ENCODE data around the gene SLC9A5. TPM values are rescaled to one million over a fixed set of nuclear protein-coding genes. Genes with fewer than 3 reads are reported as not detected.

Gene SLC9A5
- total RNA-seq, 1 donor from 2014 or later = 17.2 TPM

DNA sequence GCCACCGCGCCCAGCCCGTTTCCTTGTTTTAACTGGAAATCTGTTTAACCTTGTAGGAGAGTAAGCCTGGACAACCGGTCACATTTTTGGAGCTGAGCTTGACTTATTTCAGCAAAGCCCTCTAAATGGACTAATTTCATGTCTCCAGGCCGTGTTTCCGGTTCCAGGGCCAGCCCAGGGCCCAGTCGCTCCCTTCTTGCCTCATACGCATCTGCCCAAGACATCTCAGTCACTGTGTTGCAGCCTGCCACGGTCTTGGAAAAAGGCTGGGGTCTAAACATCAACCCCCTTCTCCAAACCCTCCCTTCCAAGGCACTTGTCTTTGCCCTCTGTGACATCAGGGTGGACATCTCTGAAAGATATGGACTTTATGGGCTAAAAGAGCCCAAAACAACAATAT lies 49.5 kb downstream of the SLC9A5 start:
- TF ChIP-seq, protein P1, sequence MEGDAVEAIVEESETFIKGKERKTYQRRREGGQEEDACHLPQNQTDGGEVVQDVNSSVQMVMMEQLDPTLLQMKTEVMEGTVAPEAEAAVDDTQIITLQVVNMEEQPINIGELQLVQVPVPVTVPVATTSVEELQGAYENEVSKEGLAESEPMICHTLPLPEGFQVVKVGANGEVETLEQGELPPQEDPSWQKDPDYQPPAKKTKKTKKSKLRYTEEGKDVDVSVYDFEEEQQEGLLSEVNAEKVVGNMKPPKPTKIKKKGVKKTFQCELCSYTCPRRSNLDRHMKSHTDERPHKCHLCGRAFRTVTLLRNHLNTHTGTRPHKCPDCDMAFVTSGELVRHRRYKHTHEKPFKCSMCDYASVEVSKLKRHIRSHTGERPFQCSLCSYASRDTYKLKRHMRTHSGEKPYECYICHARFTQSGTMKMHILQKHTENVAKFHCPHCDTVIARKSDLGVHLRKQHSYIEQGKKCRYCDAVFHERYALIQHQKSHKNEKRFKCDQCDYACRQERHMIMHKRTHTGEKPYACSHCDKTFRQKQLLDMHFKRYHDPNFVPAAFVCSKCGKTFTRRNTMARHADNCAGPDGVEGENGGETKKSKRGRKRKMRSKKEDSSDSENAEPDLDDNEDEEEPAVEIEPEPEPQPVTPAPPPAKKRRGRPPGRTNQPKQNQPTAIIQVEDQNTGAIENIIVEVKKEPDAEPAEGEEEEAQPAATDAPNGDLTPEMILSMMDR (IDR thresholded peaks at IDR 0.05; ENCODE audit: unreplicated experiment) = no peak
- Mint-ChIP-seq H3K36me3 (ENCODE audit: low read depth, unreplicated experiment) (no peaks in the 10 kb centered on the region), H3K4me1 (ENCODE audit: unreplicated experiment) (no peaks in the 10 kb centered on the region), H3K27me3 (ENCODE audit: unreplicated experiment) (peaks cover under 1% of the 10 kb centered on the region), H3K27ac (ENCODE audit: unreplicated experiment) (no peak overlapping the region), H3K9me3 (ENCODE audit: unreplicated experiment) (no peaks in the 10 kb centered on the region), H3K4me3 (ENCODE audit: unreplicated experiment) (no peak overlapping the region)
- no peak for DNase-seq (ENCODE audit: low spot score)

DNA sequence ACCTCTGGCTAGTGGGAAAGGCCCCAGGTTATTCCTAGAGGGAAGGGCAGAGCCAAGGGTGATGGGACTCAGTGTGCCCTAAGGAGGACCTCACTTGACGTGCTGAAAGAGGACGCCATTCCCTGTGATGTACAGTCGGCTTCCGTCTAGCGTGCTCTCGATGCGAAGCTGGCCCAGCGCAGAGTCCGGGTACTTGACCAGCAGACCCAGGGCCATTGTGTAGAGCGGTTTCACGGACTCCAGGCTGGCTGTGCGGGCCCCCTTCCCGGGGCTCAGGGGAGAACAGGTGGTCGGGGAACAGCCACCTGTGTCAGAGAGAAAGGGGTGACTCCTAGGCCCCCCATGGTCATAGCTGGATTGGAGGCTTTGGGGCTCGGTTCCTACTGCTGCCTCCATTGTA lies 50.5 kb downstream of the SLC9A5 start:
- Mint-ChIP-seq H3K4me1 (ENCODE audit: unreplicated experiment) (no peaks in the 10 kb centered on the region), H3K9me3 (ENCODE audit: unreplicated experiment) (no peaks in the 10 kb centered on the region), H3K4me3 (ENCODE audit: unreplicated experiment) (no peak overlapping the region), H3K36me3 (ENCODE audit: low read depth, unreplicated experiment) (no peaks in the 10 kb centered on the region), H3K27me3 (ENCODE audit: unreplicated experiment) (no peaks in the 10 kb centered on the region), H3K27ac (ENCODE audit: unreplicated experiment) (no peak overlapping the region)
- no peak for DNase-seq (ENCODE audit: low spot score)
- TF ChIP-seq, protein P1 (IDR thresholded peaks at IDR 0.05; ENCODE audit: unreplicated experiment) = no peak

DNA sequence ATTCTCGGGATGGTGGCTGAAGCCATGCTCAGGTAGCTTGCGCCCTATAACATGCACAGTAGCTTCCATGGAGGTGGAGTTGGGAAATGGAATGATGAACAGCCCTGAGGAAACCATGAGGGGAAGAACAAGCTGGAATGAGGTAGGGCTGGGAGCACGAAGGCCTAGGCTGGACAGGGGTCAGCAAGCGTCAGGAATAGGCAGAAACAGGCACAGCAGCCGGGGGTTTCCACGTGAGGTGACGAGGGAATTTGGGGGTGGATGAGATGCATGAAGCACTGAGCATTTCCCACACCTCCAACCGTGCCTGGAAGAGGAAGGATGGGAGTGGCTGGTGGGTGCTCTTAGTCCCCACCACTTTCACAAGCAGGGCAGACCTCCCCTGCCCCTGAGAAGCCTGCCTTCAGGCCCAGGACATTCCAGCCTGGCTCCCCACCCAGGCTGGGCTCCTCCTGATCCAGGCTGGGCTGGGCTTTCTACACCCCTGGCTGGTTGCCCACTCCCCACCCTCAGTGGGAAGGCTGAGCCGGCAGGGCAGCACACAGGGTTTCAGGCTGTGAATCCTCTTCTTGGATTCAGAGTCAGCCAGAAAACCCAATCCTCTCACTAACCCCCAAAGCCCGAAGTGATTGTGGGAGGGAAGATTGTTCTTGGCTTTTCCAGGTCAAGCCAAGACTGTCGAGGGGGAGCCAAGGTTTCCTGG lies 52.5 kb downstream of the SLC9A5 start:
- Mint-ChIP-seq H3K27me3 (ENCODE audit: unreplicated experiment) (peaks cover under 1% of the 10 kb centered on the region), H3K4me1 (ENCODE audit: unreplicated experiment) (no peaks in the 10 kb centered on the region), H3K36me3 (ENCODE audit: low read depth, unreplicated experiment) (no peaks in the 10 kb centered on the region), H3K4me3 (ENCODE audit: unreplicated experiment) (no peak overlapping the region), H3K9me3 (ENCODE audit: unreplicated experiment) (no peaks in the 10 kb centered on the region), H3K27ac (ENCODE audit: unreplicated experiment) (peak overlapping the region; percentile 25)
- no peak for DNase-seq (ENCODE audit: low spot score)
- TF ChIP-seq, protein P1 (IDR thresholded peaks at IDR 0.05; ENCODE audit: unreplicated experiment) = no peak

DNA sequence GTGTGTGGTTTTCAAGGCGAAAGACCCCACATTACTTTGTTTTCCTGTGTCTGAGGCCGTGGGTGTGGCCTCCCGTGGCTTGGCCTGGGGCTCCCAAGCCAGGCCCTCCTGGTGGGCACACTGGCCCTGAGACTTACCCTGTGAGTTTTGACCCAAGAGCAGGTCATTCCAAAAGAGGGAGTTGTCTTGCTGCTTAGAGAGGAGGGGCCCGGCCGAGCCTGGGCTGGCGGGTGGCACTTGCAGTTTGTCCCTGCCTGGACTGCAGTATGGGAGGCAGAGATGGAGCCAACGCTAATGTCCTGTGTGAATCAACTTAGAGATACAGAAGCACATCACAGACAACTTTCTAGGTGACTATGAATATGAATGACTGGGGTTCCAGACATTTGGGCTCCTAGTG lies 53.3 kb downstream of the SLC9A5 start:
- H3K27ac Mint-ChIP-seq (ENCODE audit: unreplicated experiment) = no peak overlapping the region
- no peak for DNase-seq (ENCODE audit: low spot score)

DNA sequence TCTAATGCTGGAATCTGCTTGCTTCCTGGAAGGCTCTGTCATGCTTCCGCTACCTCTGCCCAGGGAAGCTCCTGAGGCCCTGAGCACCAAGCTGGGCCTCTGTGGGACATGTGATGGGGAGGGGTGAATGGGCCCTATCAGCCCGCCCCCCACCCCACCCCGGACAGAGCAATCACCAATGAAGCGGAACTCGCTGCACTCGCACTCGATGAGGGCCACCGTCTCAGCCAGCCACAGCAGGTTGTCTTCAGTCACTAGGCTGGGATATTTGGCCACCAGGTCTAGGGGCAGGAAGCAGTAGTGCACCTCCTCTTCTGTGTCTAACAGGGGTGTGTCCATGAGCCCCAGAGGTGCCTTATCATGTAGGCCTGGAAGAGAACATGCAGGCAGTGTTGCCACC lies 54.2 kb downstream of the SLC9A5 start:
- TF ChIP-seq, protein P1 (IDR thresholded peaks at IDR 0.05; ENCODE audit: unreplicated experiment) = no peak
- no peak overlapping the region for H3K4me3 Mint-ChIP-seq (ENCODE audit: unreplicated experiment)
- H3K9me3 Mint-ChIP-seq (ENCODE audit: unreplicated experiment) = no peaks in the 10 kb centered on the region
- no peaks in the 10 kb centered on the region for H3K36me3 Mint-ChIP-seq (ENCODE audit: low read depth, unreplicated experiment)
- peaks cover 2% of the 10 kb centered on the region for H3K4me1 Mint-ChIP-seq (ENCODE audit: unreplicated experiment)
- DNase-seq (ENCODE audit: low spot score) = no peak
- H3K27me3 Mint-ChIP-seq (ENCODE audit: unreplicated experiment) = peaks cover 1% of the 10 kb centered on the region
- no peak overlapping the region for H3K27ac Mint-ChIP-seq (ENCODE audit: unreplicated experiment)

More for the DNA sequence above, 53.3 kb downstream of the SLC9A5 start:
- no peaks in the 10 kb centered on the region for H3K36me3 Mint-ChIP-seq (ENCODE audit: low read depth, unreplicated experiment)
- no peak overlapping the region for H3K4me3 Mint-ChIP-seq (ENCODE audit: unreplicated experiment)
- TF ChIP-seq, protein P1 (IDR thresholded peaks at IDR 0.05; ENCODE audit: unreplicated experiment) = no peak
- H3K27me3 Mint-ChIP-seq (ENCODE audit: unreplicated experiment) = peaks cover 1% of the 10 kb centered on the region
- no peaks in the 10 kb centered on the region for H3K4me1 Mint-ChIP-seq (ENCODE audit: unreplicated experiment)
- no peaks in the 10 kb centered on the region for H3K9me3 Mint-ChIP-seq (ENCODE audit: unreplicated experiment)
